Loucy (cell line): ENCODE results near the gene S1PR3.

Experiments
- CTCF ChIP-seq: fragments of 200-600 bp; sonication (generic); conservative IDR thresholded peaks from 2 replicates; pipeline ENCODE4 v1.5.1; 2014; ENCODE audit warnings: mild to moderate bottlenecking, antibody characterized with exemption, low read length
- EZH2phosphoT487 ChIP-seq: fragments of 200-600 bp; IDR thresholded peaks from 2 replicates; pipeline ENCODE4 v1.6.1; 2018; ENCODE audit warnings: antibody characterized with exemption, mild to moderate bottlenecking, moderate library complexity, borderline replicate concordance

GRCh38 chr9:88952976-88953375 is 38.3 kb upstream of the S1PR3 start:
- no peak for TF ChIP-seq EZH2phosphoT487
- TF ChIP-seq CTCF: no peak
